ENCODE measurements around the gene CREB3L2. TPM values are rescaled to one million over a fixed set of nuclear protein-coding genes. Genes with fewer than 3 reads are reported as not detected.

CREB3L2 gene
- total RNA-seq, 1 experiment from 2014 or later = 18.1 TPM

DNA sequence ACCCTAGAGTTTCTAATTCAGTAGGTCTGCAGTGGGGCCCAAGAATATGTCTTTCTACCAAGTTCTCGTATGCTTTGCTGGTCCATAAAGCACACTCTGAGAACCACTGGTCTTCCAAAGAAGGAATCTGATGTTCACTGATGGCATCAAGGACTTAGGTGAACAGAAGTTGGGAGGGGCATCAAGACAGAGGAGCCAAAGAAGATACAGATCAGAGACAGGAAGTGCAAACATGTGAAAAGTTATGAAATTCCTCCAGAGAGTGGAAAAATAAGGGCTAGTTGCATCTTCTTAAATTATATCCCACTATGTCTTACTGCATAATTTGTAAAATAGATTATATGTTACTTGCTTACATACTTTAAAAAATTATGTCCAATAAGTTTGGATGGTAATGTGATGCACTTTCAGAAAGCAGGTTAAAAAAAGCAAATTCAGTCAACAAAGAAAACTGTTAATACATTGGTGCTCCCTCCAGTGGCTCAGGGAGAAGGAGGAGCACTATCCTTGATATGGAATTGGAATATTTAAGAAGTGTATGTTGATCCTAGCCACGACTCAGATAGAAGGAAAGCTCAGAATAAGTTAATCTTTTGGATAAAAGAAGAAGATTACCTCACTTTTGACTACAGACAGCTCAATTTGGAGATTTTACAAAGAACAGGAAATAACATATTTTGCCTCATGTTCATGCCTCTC lies 35.8 kb downstream of the CREB3L2 start:
- Histone ChIP-seq H3K9me2 (replicated peaks; ENCODE audit: low read length) (0 out of 2 replicates have a peak, but pooled peaks cover 2% of the 10 kb centered on the region), H4K20me1 (ENCODE audit: low read length) (no peaks in the 10 kb centered on the region), H3F3A (ENCODE audit: low read length, unreplicated experiment) (no peaks in the 10 kb centered on the region), H3K27me3 (ENCODE audit: low read length) (no peaks in the 10 kb centered on the region), H3K27ac (ENCODE audit: low read length) (no peak overlapping the region), H2AFZ (ENCODE audit: low read length) (no peak overlapping the region), H3K4me3 (ENCODE audit: low read length) (no peak overlapping the region), H3K79me2 (ENCODE audit: low read length) (peaks cover 18% of the 10 kb centered on the region), H3K9me3 (ENCODE audit: low read length) (no peaks in the 10 kb centered on the region), H3K4me1 (ENCODE audit: insufficient read depth, low read length) (peaks cover 34% of the 10 kb centered on the region), H3K9ac (ENCODE audit: low read length) (no peak overlapping the region), H3K4me2 (ENCODE audit: low read length) (no peak overlapping the region), H3K36me3 (ENCODE audit: low read depth, low read length) (no peaks in the 10 kb centered on the region)
- ATAC-seq = no peak
- CTCF ChIA-PET = interaction anchor here (0.5 kb wide), 1 partner anchor 1151 kb away, joined by 14 read pairs; no protein-coding TSS in a partner anchor
- TF ChIP-seq EZH2phosphoT487 (IDR thresholded peaks at IDR 0.05; ENCODE audit: borderline replicate concordance, low read length) (no peak), EZH2 (IDR thresholded peaks at IDR 0.05; ENCODE audit: low read length, unreplicated experiment) (no peak)
- TF ChIP-seq, protein P1, sequence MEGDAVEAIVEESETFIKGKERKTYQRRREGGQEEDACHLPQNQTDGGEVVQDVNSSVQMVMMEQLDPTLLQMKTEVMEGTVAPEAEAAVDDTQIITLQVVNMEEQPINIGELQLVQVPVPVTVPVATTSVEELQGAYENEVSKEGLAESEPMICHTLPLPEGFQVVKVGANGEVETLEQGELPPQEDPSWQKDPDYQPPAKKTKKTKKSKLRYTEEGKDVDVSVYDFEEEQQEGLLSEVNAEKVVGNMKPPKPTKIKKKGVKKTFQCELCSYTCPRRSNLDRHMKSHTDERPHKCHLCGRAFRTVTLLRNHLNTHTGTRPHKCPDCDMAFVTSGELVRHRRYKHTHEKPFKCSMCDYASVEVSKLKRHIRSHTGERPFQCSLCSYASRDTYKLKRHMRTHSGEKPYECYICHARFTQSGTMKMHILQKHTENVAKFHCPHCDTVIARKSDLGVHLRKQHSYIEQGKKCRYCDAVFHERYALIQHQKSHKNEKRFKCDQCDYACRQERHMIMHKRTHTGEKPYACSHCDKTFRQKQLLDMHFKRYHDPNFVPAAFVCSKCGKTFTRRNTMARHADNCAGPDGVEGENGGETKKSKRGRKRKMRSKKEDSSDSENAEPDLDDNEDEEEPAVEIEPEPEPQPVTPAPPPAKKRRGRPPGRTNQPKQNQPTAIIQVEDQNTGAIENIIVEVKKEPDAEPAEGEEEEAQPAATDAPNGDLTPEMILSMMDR (conservative IDR thresholded peaks at IDR 0.05; ENCODE audit: low read depth, low read length) = 0 out of 2 replicates have a peak, but pooled peaks have one; percentile 25
- DNase-seq = no peak
- intact Hi-C loops (cut with micrococcal nuclease) = no loop called here
- BruUV-seq (replicated peaks) = no TSS peak
- POLR2A ChIA-PET (ENCODE audit: unreplicated experiment) = no interaction called here

- H3K4me1 ChIP-seq (ENCODE audit: insufficient read depth, low read length) = peaks cover 27% of the 10 kb centered on the region
These were observed 36.9 kb downstream of the CREB3L2 start for GRCh38 chr7:137964824-137965545.

More at GRCh38 chr7:137964824-137965545, 36.9 kb downstream of the CREB3L2 start:
- H3K9ac ChIP-seq (ENCODE audit: low read length) = no peak overlapping the region
- no peaks in the 10 kb centered on the region for H4K20me1 ChIP-seq (ENCODE audit: low read length)
- H3K27ac ChIP-seq (ENCODE audit: low read length) = no peak overlapping the region
- ChIA-PET POLR2A (ENCODE audit: unreplicated experiment) (no interaction called here), CTCF (no interaction called here)
- H3K9me2 ChIP-seq (replicated peaks; ENCODE audit: low read length) = 0 out of 2 replicates have a peak, but pooled peaks cover 2% of the 10 kb centered on the region
- intact Hi-C loops (cut with micrococcal nuclease) = no loop called here
- no peaks in the 10 kb centered on the region for H3K27me3 ChIP-seq (ENCODE audit: low read length)
- H3F3A ChIP-seq (ENCODE audit: low read length, unreplicated experiment) = no peaks in the 10 kb centered on the region
- H3K4me3 ChIP-seq (ENCODE audit: low read length) = no peak overlapping the region
- no peaks in the 10 kb centered on the region for H3K36me3 ChIP-seq (ENCODE audit: low read depth, low read length)
- no peaks in the 10 kb centered on the region for H3K9me3 ChIP-seq (ENCODE audit: low read length)
- no peak for TF ChIP-seq EZH2 (IDR thresholded peaks at IDR 0.05; ENCODE audit: low read length, unreplicated experiment)
- TF ChIP-seq EZH2phosphoT487 (IDR thresholded peaks at IDR 0.05; ENCODE audit: borderline replicate concordance, low read length) = no peak
- TF ChIP-seq, protein P1 (conservative IDR thresholded peaks at IDR 0.05; ENCODE audit: low read depth, low read length) = no peak
- BruUV-seq (replicated peaks) = no TSS peak
- DNase-seq (no peak), ATAC-seq (no peak)
- no peak overlapping the region for H2AFZ ChIP-seq (ENCODE audit: low read length)
- H3K79me2 ChIP-seq (ENCODE audit: low read length) = peaks cover 15% of the 10 kb centered on the region
- no peak overlapping the region for H3K4me2 ChIP-seq (ENCODE audit: low read length)

Measured in PC-3 (cell line).